Natural killer cell (primary cell): ENCODE results near the gene EEA1. TPM values are rescaled to one million over a fixed set of nuclear protein-coding genes. Genes with fewer than 3 reads are reported as not detected.

ENCODE experiments used
- ATAC-seq, 3 donors: fragments of 150-1000 bp in 2 of 3; fragments of 200-7000 bp in 1 of 3; cut with Tn5 transposase; 1 replicate in 1 of 3; 2 replicates in 2 of 3; pipeline ENCODE4 v1.10.0; 2021; ENCODE audit warnings: mild to moderate bottlenecking in 2 of 3, moderate library complexity in 2 of 3
- DNase-seq, 2 donors: peaks; one replicate each; pipeline versions ENCODE4 v3.0.0 to v3.0.0-alpha.2; 2013 to 2021; ENCODE audit warnings: mixed read lengths in 1 of 2
- H3K27ac ChIP-seq: one replicate; pipeline ENCODE4 v1.5.1; 2013; ENCODE audit warnings: mild to moderate bottlenecking, low read length
- H3K27me3 ChIP-seq: one replicate; pipeline ENCODE4 v1.6.1; 2013; ENCODE audit warnings: low read length; ENCODE audit not compliant: control insufficient read depth, insufficient read depth
- H3K36me3 ChIP-seq: one replicate; pipeline ENCODE4 v1.6.1; 2013; ENCODE audit warnings: low read length; ENCODE audit not compliant: control insufficient read depth, insufficient read depth
- H3K4me1 ChIP-seq: one replicate; pipeline ENCODE4 v1.6.1; 2013; ENCODE audit warnings: low read length; ENCODE audit not compliant: control insufficient read depth, insufficient read depth
- H3K4me3 ChIP-seq: one replicate; pipeline ENCODE4 v1.5.1; 2013; ENCODE audit warnings: low read length
- H3K9me3 ChIP-seq: one replicate; pipeline ENCODE4 v1.6.1; 2013; ENCODE audit warnings: low read length; ENCODE audit not compliant: control insufficient read depth, insufficient read depth
- H3K27ac Mint-ChIP-seq, 2 donors: one replicate each; pipeline ENCODE4 v1.8.0; 2022; ENCODE audit warnings: mild to moderate bottlenecking in 2 of 2, mixed read lengths in 2 of 2, moderate library complexity in 1 of 2
- H3K27me3 Mint-ChIP-seq, 2 donors: one replicate each; pipeline ENCODE4 v1.8.0; 2022; ENCODE audit warnings: low read depth in 2 of 2, mixed read lengths in 2 of 2
- H3K36me3 Mint-ChIP-seq: one replicate; pipeline ENCODE4 v1.8.0; 2022; ENCODE audit warnings: mixed read lengths
- H3K4me1 Mint-ChIP-seq, 2 donors: one replicate each; pipeline ENCODE4 v1.8.0; 2022; ENCODE audit warnings: mixed read lengths in 2 of 2
- H3K4me3 Mint-ChIP-seq: one replicate; pipeline ENCODE4 v1.8.0; 2022; ENCODE audit warnings: mild to moderate bottlenecking, moderate library complexity, mixed read lengths
- H3K9me3 Mint-ChIP-seq, 2 donors: one replicate each; pipeline ENCODE4 v1.8.0; 2022; ENCODE audit warnings: mixed read lengths in 2 of 2
- WGBS: methylation state at CpG from one replicate; pipeline ENCODE4 v1.1.7; 2013; ENCODE audit warnings: missing lambda C conversion rate; ENCODE audit not compliant: insufficient coverage; 5-methylcytosine and 5-hydroxymethylcytosine counted together
- intact Hi-C: fragments of 100-400 bp; cut with micrococcal nuclease; formaldehyde crosslinking; loops from one replicate; pipeline ENCODE4 v1.14.2; 2022
- total RNA-seq, 4 donors: library from RNA; stranded (reverse); fragments of 120-200 nt in 1 of 4; gene quantifications; one replicate each; pipeline versions ENCODE4 v1.2.3 to v1.2.4, GENCODE V29; 2013 to 2022
- TF ChIP-seq, protein P1 (sequence below): fragments of 200-600 bp; IDR thresholded peaks from one replicate; pipeline ENCODE4 v1.8.0; 2022; ENCODE audit warnings: antibody characterized with exemption

The EEA1 gene
- total RNA-seq, 3 donors from 2014 or later (not counting 1 experiment from before 2014, with no cell fraction given): 15.0 to 20.0 (median 15.0) TPM

DNA sequence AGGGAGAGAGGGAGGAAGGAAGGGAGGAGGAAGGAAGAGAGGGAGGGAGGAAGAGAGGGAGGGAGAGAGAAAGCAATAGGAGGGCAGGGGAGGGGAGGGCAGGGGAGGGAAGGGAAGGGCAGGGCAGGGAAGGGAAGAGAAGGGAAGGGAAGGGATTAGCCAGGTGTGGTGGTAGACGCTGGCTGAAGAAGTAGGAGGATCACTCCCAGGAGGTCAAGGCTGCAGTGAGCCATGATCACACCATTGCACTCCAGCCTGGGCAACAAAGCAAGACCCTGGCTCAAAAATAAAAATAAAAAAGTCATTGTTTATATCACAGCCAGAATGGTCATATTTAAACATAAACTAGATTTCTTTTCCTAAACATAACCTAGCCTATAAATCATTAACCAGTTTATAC is 20.4 kb upstream of the EEA1 start:
- peaks cover 0 to 3% of the 10 kb centered on the region in 2 donors for H3K9me3 Mint-ChIP-seq
- DNase-seq (no peak), ATAC-seq (no peak)
- TF ChIP-seq, protein P1, sequence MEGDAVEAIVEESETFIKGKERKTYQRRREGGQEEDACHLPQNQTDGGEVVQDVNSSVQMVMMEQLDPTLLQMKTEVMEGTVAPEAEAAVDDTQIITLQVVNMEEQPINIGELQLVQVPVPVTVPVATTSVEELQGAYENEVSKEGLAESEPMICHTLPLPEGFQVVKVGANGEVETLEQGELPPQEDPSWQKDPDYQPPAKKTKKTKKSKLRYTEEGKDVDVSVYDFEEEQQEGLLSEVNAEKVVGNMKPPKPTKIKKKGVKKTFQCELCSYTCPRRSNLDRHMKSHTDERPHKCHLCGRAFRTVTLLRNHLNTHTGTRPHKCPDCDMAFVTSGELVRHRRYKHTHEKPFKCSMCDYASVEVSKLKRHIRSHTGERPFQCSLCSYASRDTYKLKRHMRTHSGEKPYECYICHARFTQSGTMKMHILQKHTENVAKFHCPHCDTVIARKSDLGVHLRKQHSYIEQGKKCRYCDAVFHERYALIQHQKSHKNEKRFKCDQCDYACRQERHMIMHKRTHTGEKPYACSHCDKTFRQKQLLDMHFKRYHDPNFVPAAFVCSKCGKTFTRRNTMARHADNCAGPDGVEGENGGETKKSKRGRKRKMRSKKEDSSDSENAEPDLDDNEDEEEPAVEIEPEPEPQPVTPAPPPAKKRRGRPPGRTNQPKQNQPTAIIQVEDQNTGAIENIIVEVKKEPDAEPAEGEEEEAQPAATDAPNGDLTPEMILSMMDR: no peak
- H3K4me1 Mint-ChIP-seq: no peaks in the 10 kb centered on the region
- H3K4me3 ChIP-seq: no peak overlapping the region
- H3K27me3 ChIP-seq: no peaks in the 10 kb centered on the region
- H3K4me3 Mint-ChIP-seq: no peak overlapping the region
- H3K9me3 ChIP-seq: no peaks in the 10 kb centered on the region
- H3K27me3 Mint-ChIP-seq: peaks cover 0 to 3% of the 10 kb centered on the region in 2 donors
- no peaks in the 10 kb centered on the region for H3K4me1 ChIP-seq
- no peak overlapping the region for H3K27ac Mint-ChIP-seq
- H3K36me3 ChIP-seq: no peaks in the 10 kb centered on the region
- WGBS: 90% methylated on average over 1 of the region's 1 CpG
- intact Hi-C loops: no loop called here
- no peak overlapping the region for H3K27ac ChIP-seq
- no peaks in the 10 kb centered on the region for H3K36me3 Mint-ChIP-seq

DNA sequence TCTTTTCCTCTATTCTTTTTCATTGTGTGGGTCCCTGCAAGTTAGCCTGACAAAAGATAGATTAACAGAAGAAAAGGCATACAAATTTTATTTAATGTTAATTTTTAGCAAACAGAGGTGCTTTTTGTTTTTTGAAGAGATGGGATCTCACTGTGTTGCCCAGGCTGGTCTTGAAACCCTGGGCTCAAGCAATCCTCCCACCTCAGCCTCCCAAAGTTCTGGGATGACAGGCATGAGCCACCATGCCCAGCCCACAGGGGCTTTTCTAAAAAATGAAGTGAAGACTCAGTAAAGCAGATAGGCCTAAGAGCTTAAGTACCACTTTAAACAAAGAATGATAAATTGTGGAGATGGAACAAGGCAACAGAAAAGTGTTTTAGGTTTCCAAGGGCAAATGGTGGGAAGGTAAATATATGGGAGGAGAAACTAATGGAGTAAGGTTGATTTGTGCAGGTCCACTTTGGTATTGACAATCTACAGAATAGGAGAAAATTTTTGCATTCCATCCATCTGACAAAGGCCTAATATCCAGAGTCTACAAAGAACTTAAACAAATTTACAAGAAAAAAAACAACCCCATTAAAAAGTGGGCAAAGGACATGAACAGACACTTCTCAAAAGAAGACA is 18.6 kb upstream of the EEA1 start:
- no peak overlapping the region for H3K4me3 ChIP-seq
- H3K4me1 ChIP-seq: no peaks in the 10 kb centered on the region
- Mint-ChIP-seq H3K36me3 (no peaks in the 10 kb centered on the region), H3K4me1 (no peaks in the 10 kb centered on the region), H3K4me3 (no peak overlapping the region), H3K9me3 (peaks cover 0 to 3% of the 10 kb centered on the region in 2 donors), H3K27ac (no peak overlapping the region), H3K27me3 (peaks cover 0 to 3% of the 10 kb centered on the region in 2 donors)
- H3K36me3 ChIP-seq: no peaks in the 10 kb centered on the region
- TF ChIP-seq, protein P1: no peak
- intact Hi-C loops: no loop called here
- ATAC-seq (no peak), DNase-seq (no peak)
- H3K27me3 ChIP-seq: no peaks in the 10 kb centered on the region
- no peaks in the 10 kb centered on the region for H3K9me3 ChIP-seq
- H3K27ac ChIP-seq: no peak overlapping the region

DNA sequence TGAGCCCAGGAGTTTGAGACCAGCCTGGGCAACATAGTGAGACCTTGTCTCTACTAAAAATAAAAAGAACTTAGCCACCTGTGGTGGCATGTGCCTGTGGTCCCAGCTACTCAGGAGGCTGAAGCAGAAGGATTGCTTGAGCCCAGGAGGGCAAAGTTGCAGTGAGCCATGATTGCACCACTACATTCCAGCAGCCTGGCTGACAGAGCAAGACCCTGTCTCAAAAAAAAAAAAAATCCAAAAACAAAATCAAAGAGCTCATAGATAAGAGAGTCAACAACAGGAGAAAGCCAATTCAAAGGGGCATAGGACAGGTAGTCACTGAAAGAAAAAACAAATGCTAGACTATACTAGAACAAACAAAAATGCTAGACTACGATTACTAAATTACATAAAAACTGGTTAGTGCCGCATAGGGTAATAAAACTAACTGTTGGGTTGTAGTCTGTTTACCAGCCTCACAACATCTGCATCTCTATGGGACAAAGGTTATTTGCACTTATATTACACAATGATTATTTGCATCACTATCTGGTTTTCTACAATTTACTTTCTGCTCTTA is 16.6 kb upstream of the EEA1 start:
- no peak for ATAC-seq
- no peaks in the 10 kb centered on the region for H3K27me3 ChIP-seq
- no peak overlapping the region for H3K4me3 ChIP-seq
- 100% methylated on average over 1 of the region's 2 CpGs for WGBS
- Mint-ChIP-seq H3K9me3 (peaks cover 0 to 3% of the 10 kb centered on the region in 2 donors), H3K4me1 (peaks cover 0 to 4% of the 10 kb centered on the region in 2 donors), H3K27ac (no peak overlapping the region), H3K4me3 (no peak overlapping the region), H3K36me3 (no peaks in the 10 kb centered on the region), H3K27me3 (peaks cover 0 to 3% of the 10 kb centered on the region in 2 donors)
- DNase-seq: no peak
- TF ChIP-seq, protein P1: no peak
- H3K36me3 ChIP-seq: no peaks in the 10 kb centered on the region
- intact Hi-C loops: no loop called here
- no peaks in the 10 kb centered on the region for H3K9me3 ChIP-seq
- no peaks in the 10 kb centered on the region for H3K4me1 ChIP-seq
- H3K27ac ChIP-seq: no peak overlapping the region
